ENCODE results near the gene TBKBP1.

TBKBP1 gene

DNA sequence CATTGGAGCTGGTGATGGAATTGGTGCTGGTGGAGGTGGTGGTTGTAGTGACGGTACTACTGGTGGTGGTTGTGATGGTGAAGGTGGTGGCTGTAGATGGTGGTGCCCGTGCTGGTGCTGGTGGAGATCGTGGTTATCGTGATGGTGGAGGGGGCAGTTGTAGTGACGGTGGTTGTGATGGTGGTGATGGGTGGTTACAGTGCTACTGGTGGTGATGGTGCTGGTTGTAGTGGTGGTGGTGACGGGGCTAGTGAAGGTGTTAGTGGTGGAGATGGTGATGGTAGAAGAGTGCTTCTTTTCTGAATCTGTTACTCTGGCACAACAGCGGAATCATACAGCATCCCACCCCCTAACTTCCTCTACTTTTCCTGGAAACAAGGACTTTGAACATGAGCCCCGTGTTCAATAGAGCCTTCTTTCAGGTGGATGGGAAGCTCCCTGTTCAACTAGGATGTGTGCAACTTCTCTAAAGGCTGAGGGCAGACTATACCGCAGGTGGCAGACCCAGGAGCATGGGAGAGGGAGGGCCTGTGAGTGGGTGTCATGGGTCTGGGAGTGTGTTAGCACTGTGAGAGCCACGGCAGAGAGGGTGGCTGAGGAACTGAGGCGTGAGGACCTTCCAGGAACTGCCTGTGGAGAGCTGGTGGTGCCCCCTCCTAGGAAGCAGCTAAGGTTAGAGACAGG is 47.3 kb downstream of the TBKBP1 start:
- DNase-seq (ENCODE audit: low read depth), result no peak
- H3K4me3 ChIP-seq (ENCODE audit: low read length), result no peak overlapping the region

DNA sequence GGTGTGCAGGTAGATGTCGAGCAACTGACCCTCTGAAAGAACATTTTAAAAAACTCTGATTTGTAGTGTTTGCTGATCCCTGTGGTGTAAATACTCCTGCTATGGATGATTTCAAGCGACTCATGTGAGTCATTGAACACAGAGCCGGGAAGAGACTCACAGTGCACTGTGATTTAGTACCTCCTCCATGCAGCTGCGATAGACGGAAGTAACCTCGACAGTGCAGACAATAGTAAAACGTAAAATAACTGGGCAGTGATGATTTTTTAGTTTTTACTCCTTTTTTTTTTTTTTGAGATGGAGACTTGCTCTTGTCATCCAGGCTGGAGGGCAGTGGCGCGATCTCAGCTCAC is 47.8 kb downstream of the TBKBP1 start:
- no peak for TF ChIP-seq CTCF (conservative IDR thresholded peaks at IDR 0.05; ENCODE audit: low read depth, low read length)
- DNase-seq (ENCODE audit: low read depth), result no peak
- H3K4me3 ChIP-seq (ENCODE audit: low read length), result no peak overlapping the region

More for the DNA sequence above, 47.3 kb downstream of the TBKBP1 start:
- no peak for TF ChIP-seq CTCF (conservative IDR thresholded peaks at IDR 0.05; ENCODE audit: low read depth, low read length)

DNA sequence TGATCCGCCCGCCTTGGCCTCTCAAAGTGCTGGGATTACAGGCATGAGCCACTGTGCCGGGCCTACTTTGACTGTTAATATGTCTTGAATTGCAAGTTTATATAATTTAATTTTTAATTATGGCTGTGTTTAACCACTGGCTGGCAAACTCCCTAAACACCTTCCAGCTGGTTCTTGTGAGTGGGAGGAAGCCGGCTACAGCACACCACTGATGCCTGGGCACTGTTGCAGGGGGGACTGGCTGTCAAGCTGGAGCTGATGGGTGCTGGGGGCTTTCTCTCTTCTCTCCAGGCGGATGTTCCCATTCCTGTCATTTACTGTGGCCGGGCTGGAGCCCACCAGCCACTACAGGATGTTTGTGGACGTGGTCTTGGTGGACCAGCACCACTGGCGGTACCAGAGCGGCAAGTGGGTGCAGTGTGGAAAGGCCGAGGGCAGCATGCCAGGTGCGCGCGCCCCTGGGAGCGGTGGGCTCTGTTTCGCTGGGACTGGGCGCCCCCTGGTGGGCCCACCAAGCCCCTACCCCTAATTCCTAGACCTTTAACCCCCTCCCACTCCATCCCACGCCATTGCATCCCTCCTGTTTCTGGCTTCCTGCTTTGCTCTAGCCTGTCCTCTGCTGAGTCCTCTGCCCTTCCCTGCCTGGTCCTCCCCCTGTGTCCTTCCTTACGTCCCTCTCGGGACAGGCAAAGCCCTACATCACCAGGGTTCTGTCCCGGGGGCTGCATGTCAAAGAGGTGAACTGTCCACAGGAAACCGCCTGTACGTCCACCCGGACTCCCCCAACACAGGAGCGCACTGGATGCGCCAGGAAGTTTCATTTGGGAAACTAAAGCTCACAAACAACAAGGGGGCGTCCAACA is 48.6 kb downstream of the TBKBP1 start:
- H3K4me3 ChIP-seq (ENCODE audit: low read length), result no peak overlapping the region
- no peak for DNase-seq (ENCODE audit: low read depth)
- peak; percentile 61 for TF ChIP-seq CTCF (conservative IDR thresholded peaks at IDR 0.05; ENCODE audit: low read depth, low read length)

DNA sequence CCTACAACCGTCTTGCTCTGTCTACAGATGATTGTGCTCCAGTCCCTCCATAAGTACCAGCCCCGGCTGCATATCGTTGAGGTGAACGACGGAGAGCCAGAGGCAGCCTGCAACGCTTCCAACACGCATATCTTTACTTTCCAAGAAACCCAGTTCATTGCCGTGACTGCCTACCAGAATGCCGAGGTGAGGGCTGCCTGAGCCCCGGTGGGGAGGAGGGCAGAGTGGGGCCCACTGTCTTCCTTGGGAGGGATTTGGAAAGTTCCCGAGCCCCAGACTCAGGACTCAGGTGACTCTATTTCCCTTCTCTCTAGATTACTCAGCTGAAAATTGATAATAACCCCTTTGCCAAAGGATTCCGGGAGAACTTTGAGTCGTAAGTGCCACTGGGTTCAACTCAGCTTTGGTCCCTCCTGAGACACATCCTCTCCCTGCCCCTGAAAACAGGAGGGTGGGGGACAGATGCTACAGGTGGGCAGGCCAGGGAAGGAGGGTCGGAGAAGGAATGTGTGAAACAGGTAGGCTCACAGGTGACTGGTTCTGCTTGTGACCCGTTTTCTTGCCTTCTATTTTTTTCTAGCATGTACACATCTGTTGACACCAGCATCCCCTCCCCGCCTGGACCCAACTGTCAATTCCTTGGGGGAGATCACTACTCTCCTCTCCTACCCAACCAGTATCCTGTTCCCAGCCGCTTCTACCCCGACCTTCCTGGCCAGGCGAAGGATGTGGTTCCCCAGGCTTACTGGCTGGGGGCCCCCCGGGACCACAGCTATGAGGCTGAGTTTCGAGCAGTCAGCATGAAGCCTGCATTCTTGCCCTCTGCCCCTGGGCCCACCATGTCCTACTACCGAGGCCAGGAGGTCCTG is 50.4 kb downstream of the TBKBP1 start:
- TF ChIP-seq CTCF (conservative IDR thresholded peaks at IDR 0.05; ENCODE audit: low read depth, low read length), result no peak
- DNase-seq (ENCODE audit: low read depth), result no peak
- no peak overlapping the region for H3K4me3 ChIP-seq (ENCODE audit: low read length)

DNA sequence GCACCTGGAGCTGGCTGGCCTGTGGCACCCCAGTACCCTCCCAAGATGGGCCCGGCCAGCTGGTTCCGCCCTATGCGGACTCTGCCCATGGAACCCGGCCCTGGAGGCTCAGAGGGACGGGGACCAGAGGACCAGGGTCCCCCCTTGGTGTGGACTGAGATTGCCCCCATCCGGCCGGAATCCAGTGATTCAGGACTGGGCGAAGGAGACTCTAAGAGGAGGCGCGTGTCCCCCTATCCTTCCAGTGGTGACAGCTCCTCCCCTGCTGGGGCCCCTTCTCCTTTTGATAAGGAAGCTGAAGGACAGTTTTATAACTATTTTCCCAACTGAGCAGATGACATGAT is 51.0 kb downstream of the TBKBP1 start:
- DNase-seq (ENCODE audit: low read depth), result no peak
- no peak for TF ChIP-seq CTCF (conservative IDR thresholded peaks at IDR 0.05; ENCODE audit: low read depth, low read length)
- no peak overlapping the region for H3K4me3 ChIP-seq (ENCODE audit: low read length)

- no peak overlapping the region for H3K4me3 ChIP-seq (ENCODE audit: low read length)
- no peak for TF ChIP-seq CTCF (conservative IDR thresholded peaks at IDR 0.05; ENCODE audit: low read depth, low read length)
- DNase-seq (ENCODE audit: low read depth), result no peak
Measured at GRCh38 chr17:47751471-47751870, 57.5 kb downstream of the TBKBP1 start.
